Endothelial cell (in vitro differentiated cells): ENCODE results near the gene VTCN1. TPM values are rescaled to one million over a fixed set of nuclear protein-coding genes. Genes with fewer than 3 reads are reported as not detected.

Source experiments
- DNase-seq: peaks from one replicate; pipeline ENCODE4 v3.0.0; 2021; ENCODE audit warnings: low spot score
- H3K27ac Mint-ChIP-seq: one replicate; pipeline ENCODE4 v1.8.0; 2021; ENCODE audit warnings: mixed read lengths, inconsistent platforms; ENCODE audit not compliant: unreplicated experiment
- H3K27me3 Mint-ChIP-seq: one replicate; pipeline ENCODE4 v1.8.0; 2021; ENCODE audit warnings: mild to moderate bottlenecking, moderate library complexity, mixed read lengths, inconsistent platforms; ENCODE audit not compliant: unreplicated experiment
- H3K36me3 Mint-ChIP-seq: one replicate; pipeline ENCODE4 v1.8.0; 2021; ENCODE audit warnings: mild to moderate bottlenecking, low read depth, mixed read lengths, inconsistent platforms; ENCODE audit not compliant: unreplicated experiment
- H3K4me1 Mint-ChIP-seq: one replicate; pipeline ENCODE4 v1.8.0; 2021; ENCODE audit warnings: mild to moderate bottlenecking, mixed read lengths, inconsistent platforms; ENCODE audit not compliant: unreplicated experiment
- H3K4me3 Mint-ChIP-seq: one replicate; pipeline ENCODE4 v1.8.0; 2021; ENCODE audit warnings: mild to moderate bottlenecking, mixed read lengths, inconsistent platforms; ENCODE audit not compliant: unreplicated experiment
- H3K9me3 Mint-ChIP-seq: one replicate; pipeline ENCODE4 v1.8.0; 2021; ENCODE audit warnings: mixed read lengths, inconsistent platforms; ENCODE audit not compliant: unreplicated experiment
- CTCF ChIP-seq: fragments of 200-600 bp; sonication (generic); IDR thresholded peaks from one replicate; pipeline ENCODE4 v1.5.0; 2021; ENCODE audit warnings: antibody characterized with exemption; ENCODE audit not compliant: unreplicated experiment
- total RNA-seq: library from RNA; stranded (reverse); fragmentation: NEBNext Ultra II Directional; extraction: Animal tissue kit (Norgen Biotek cat#: 25700); gene quantifications from one replicate; pipeline ENCODE4 v1.2.1, GENCODE V29; 2021; ENCODE audit not compliant: unreplicated experiment

The VTCN1 gene
- total RNA-seq, 1 donor from 2014 or later = 0.23 TPM

DNA sequence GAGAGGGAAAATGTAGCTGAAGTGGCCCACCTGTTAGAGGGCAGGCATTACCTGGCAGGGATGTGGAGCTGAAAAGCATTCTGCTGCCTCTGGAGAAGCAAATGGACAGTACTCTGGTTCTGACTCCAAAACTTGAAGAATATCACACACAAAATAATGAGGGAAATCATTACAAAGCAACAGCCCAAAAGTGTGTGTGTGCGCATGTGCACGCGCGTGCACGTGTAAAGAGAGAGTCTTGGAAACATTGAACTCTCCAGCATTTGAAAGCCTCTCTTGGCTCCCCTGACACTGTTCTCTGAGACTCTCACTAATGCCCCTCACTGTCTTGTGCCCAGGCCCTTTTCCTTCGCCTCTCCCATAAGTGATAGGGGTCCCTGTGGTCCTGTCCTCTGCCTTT, 2.3 kb upstream of the VTCN1 start:
- Mint-ChIP-seq H3K4me3 (no peak overlapping the region), H3K27me3 (peaks cover 4% of the 10 kb centered on the region)

DNA sequence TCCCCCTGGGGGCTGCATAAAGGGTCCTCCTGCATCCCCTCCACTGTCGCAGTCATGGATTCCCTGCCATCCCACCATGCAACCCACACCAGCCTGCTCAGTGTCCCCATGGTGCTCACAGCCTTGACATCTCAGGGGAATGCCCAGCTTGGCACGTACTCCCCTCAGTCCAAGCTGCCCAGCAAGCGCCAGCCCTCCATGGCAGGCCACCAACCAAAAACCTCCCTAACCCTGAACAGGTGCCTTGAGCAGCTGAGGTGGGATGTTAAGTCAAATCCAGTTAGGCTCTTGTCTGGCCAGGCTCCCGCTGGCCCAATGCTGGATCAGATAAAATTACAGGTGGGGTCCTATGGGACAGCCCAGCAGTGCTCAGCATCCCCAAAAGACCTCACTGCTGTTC, 341 bp downstream of the VTCN1 start:
- H3K4me1 Mint-ChIP-seq = no peaks in the 10 kb centered on the region
- no peak overlapping the region for H3K4me3 Mint-ChIP-seq
- H3K27me3 Mint-ChIP-seq = peaks cover 3% of the 10 kb centered on the region
- no peaks in the 10 kb centered on the region for H3K36me3 Mint-ChIP-seq
- no peaks in the 10 kb centered on the region for H3K9me3 Mint-ChIP-seq
- DNase-seq = no peak
- TF ChIP-seq CTCF = no peak
- no peak overlapping the region for H3K27ac Mint-ChIP-seq

More for the DNA sequence above, 2.3 kb upstream of the VTCN1 start:
- TF ChIP-seq CTCF = no peak
- DNase-seq = no peak
- no peak overlapping the region for H3K27ac Mint-ChIP-seq
- H3K36me3 Mint-ChIP-seq = no peaks in the 10 kb centered on the region
- H3K4me1 Mint-ChIP-seq = no peaks in the 10 kb centered on the region
- no peaks in the 10 kb centered on the region for H3K9me3 Mint-ChIP-seq

GRCh38 chr1:117209094-117209493, 1.6 kb downstream of the VTCN1 start:
- Mint-ChIP-seq H3K9me3 (no peaks in the 10 kb centered on the region), H3K27me3 (no peaks in the 10 kb centered on the region), H3K27ac (no peak overlapping the region), H3K4me3 (no peak overlapping the region), H3K4me1 (no peaks in the 10 kb centered on the region), H3K36me3 (no peaks in the 10 kb centered on the region)
- no peak for DNase-seq
- no peak for TF ChIP-seq CTCF

- H3K27me3 Mint-ChIP-seq = no peaks in the 10 kb centered on the region
These were observed 2.1 kb downstream of the VTCN1 start for GRCh38 chr1:117208580-117208979.

DNA sequence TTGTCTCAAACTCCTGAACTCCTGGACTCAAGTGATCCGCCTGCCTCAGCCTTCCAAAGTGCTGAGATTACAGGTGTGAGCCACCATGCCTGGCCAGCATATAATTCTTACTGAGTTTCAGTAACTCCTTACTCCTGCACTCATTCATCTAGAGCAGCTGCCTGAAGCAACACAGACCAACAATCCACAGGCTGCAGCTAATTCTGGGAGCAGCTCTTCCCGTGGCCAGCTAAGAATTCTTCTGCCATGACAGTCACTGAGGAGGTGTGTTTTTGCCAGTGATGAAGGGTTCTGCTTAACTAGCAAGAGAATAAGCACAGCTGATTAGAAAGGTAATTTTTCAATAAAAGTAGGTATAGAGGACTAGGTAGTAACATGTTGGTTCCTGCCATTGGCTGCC, 5.4 kb downstream of the VTCN1 start:
- TF ChIP-seq CTCF = no peak
- Mint-ChIP-seq H3K4me3 (no peak overlapping the region), H3K4me1 (no peaks in the 10 kb centered on the region), H3K27ac (no peak overlapping the region), H3K9me3 (no peaks in the 10 kb centered on the region), H3K36me3 (no peaks in the 10 kb centered on the region), H3K27me3 (peaks cover 4% of the 10 kb centered on the region)
- no peak for DNase-seq

More at GRCh38 chr1:117208580-117208979, 2.1 kb downstream of the VTCN1 start:
- Mint-ChIP-seq H3K9me3 (no peaks in the 10 kb centered on the region), H3K27ac (no peak overlapping the region), H3K4me1 (no peaks in the 10 kb centered on the region), H3K4me3 (no peak overlapping the region), H3K36me3 (no peaks in the 10 kb centered on the region)
- no peak for TF ChIP-seq CTCF
- DNase-seq = no peak
